Globus pallidus (tissue), 1 donor: ENCODE results near the gene CALU.

Source experiments
- DNase-seq: peaks from one replicate; pipeline ENCODE4 v3.0.0-alpha.2; 2015; ENCODE audit warnings: low spot score

Gene CALU

DNA sequence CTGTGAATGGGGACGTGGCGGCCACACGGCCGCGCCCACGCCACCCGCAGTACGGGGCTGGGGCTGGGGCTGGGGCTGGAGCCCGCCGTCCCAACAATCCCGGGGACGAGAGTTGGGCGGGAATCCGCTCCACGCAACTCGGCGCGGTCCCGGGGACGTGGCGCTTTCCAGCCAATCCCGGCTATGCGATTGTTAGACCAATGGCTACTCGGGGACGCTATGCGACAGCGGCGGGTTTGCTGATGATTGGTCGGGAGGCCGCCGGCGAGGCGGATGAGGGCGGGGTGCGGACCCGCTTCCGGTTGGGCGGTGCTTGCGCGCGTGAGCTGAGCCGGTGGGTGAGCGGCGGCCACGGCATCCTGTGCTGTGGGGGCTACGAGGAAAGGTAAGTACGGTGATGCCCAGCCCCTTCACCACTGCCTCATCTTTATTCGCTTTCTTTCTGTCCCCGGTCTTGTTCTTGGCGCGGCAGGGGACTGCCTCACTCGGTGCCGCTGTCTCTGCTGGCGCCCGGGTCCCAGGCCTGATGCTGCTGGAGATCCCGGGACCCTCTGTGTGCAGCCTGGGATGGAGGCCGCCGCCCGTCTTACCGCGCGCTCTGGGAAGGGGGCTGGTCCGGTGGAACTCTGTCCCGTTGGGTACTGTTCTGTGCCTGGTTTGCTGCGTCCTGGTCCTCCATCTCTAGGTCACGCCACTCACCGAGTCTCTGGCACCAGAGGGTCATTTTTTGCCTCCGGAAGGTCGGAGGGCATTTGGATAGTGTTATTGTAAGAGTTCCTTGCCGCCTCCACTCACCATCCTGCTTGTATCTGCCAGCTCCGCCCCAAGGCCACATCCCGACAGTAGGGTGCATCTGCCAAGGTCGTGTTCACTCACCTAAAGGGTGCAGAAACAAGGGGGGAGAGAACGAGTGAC lies at the start of gene CALU:
CALU (plus strand) TSS at position 312 of the 915 bp plus-strand sequence. CDS start 9,225 bp downstream, outside the sequence.
- DNase-seq: peak; percentile 93

DNA sequence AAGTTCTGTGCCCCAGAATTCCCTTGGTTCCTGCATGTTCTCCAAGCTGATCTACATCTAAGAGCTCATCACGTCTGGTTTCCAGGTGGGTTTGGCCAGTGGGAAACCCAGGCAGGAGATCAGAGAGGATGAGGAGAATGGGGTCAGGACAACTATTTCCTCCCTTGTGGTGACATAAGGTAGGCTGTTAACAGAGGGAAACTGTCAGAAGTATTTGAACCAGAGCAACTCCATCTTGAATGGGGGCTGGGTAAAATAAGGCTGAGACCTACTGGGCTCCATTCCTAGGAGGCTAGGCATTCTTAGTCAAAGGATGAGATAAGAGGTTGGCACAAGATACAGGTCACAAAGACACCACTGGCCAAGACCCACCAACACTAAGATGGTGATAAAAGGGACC lies 47.9 kb upstream of the CALU start:
- DNase-seq: no peak

DNA sequence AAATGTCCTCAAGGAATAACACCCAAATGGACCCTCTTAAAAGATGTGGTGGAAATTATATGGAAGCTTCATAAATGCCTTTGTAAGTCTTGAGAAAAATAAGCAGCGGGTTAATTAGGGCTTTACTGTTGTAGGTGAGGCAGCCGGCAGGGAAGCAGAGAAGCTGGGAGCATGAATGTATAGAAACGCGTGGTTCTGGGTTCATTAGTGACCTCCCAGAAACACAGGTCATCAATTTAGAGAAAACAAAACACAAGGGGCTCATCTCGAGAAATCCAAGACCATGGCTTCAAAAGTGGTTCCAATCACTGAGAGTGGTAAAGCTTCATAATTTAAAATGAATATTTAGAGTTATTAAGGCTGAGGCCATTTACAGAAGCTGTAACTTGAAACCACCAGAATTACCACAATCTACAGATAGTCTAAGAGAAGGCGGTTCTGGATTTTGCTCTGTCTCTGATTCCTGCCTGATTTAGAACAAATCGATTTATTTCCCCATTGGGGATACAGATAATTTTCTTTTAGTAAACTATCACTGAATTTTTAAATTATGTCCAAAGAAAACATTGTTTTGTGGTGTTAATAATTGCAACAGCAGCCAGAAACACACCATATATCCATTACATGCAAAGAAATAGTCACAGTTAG lies 46.4 kb upstream of the CALU start:
- DNase-seq: no peak

DNA sequence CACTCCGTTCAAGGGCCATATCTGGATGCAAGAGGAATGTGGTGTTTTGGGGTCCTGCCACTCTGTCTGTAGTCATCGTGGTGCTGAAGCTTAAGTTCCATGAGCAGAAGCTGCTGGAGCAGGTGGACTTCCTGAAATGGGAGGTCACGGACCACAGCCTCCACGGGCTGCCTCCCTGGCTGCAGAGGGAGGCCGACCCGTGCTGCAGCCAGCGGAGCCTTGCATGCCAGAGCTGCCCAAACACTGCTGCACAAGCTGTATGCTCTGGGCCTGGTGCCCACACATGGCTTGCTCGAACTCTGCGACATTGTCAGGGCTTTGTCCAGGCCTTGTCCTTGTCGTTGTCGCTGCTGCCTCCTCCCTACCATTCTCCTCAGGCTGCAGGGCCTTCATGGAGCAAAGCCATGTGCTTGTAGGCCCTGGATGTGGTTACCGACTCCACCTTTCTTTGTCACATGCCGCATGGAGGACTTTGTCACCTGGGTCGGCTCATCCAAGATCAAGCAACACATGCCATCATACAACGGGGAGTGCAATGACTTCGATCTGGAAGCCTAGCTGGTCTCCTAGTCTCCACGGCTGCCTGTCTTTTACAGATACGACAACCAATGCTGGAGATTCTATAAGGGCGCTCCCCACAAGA lies 45.7 kb upstream of the CALU start:
- no peak for DNase-seq

DNA sequence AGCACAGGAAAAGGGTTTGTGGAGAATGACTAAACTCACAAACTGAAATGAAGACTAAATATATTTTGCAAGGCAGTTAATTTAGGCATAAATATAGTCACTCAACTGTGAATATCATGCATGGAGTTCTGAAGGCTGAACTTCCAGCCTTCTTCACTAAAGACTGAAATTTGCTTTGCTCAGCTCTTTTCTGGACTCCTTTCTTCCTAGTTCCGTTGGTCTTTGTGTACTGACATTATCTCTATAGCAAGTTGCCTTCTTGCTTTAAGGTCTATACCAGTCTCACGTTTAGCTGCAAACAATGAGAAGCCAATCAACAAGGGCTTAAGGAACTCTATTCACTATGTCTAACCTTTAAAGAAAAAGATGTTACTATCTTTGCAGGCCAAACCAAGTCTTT lies 44.4 kb upstream of the CALU start:
- DNase-seq: no peak

DNA sequence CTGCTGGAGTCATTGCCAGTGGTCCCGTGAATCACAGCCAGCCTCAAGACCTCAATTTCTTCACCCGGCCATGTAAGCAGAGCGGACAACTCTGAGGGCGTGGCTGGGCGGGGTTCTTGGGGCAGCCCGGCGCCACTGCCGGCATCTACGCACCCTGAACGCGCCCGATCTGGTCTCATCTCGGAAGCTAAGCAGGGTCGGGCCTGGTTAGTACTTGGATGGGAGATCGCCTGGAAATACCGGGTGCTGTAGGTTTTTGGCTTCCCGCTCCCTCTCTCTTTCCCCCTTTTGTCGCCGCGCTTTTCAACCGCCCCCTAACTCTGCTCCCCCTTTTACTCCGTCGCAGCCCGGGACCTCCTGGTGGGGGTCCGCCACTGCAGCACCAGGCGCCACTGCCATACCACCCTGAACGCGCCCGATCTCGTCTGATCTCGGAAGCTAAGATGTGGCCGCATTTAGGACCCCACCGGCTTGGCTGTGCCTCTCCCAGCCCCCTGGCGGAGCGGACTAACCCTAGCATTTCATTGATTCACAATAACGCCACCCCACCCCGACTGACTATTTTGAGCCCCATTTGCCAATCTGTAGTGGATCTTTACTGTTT lies 41.8 kb upstream of the CALU start:
- no peak for DNase-seq

DNA sequence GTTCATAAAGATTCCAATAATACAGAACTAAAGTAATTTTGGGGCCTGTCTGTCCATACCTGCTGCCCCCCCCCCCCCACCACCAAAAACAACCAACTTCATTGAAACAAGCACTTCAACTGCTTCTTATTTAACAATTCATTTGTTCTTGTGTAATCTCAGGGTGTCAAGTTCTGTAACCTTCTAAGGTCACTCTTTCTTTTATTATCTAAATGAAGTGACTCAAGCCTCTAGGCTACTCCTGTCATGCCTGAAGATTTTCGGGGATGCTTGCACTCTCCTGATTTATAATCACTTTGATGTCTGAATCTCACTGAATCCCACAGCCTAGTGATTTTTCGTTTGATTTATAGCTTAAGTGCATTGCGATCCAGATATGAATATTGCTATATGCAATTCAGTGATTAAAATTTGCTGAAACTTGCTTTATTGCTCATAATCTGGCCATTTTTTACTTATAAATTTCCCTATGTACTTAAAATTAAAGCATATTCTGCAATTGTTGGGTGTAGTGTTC lies 39.9 kb upstream of the CALU start:
- DNase-seq: no peak

DNA sequence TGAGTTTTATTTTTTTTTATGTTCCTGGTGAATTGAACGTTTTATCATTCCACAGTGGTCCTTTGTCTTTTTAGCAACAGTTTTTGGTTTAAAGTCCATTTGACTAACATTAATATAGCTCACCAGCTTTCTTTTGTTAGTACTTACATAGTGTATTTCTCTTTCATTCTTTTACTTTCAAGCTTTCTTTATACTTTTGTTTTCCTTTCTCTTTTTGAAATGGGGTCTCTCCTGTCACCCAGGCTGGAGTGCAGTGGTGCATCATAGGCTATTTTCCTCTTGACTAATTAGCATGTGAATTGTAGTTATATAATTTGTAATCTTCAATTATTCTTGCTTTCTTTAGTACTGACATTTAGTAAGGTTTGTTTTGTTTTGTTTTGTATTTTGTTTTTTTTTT lies 39.3 kb upstream of the CALU start:
- no peak for DNase-seq

DNA sequence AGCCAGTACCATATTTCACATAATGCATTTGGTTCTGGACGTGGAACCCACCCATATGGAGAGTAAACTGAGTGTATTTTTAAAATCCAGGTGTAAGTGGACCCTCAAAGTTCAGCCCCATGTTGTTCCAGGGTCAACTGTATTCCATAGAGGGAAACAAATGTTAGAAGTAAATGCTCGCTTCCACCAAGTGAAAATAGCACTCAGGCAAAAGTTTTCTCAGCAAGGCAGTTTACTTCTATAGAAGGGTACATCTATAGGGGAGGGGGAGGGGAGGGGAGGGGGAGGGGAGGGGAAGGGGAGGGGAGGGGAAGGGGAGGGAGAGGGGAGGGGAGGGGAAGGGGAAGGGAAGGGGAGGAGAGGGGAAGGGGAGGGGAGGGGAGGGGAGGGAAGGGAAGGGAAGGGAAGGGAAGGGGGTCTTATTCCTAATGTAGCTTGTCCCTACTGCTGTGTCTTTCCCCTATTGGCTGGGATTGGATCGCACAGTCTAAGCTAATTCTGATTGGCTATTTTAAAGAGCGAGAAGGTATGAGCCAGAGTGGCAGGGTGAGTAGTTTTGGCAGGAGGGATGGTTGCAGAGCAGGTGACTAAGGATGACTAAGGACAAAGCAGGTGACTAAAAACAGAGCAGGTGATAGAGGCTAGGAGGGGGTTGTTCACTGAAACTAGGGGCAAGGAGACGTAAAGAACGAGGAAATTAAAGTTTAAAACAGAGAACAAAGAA lies 37.9 kb upstream of the CALU start:
- no peak for DNase-seq

DNA sequence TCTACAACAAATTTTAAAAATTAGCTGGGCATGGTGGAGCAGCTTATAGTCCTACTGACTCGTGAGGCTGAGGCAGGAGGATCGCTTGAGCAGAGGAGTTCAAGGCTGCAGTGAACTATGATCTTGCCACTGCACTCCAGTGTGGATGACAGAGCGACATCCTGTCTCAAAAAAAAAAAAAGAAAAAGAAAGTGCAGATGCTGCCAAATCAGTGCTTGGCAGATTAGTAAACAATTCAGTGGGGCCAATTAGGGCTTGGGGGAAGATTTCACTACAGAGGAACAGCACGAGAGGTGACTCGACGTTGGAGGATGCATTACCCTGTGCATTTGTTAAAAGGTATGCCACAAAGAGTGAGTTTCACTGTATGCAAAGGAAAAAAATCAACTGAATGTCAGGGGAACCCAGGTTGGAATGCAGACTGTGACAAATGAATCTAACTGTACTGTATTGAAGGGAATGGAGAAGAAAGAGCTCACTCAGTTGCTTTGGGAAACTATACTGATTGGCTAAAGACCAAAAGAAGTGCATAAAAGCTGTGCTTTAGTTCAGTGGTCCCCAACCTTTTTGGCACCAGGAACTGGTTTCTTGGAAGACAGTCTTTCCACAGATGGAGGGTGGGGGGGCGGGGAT lies 35.4 kb upstream of the CALU start:
- no peak for DNase-seq

DNA sequence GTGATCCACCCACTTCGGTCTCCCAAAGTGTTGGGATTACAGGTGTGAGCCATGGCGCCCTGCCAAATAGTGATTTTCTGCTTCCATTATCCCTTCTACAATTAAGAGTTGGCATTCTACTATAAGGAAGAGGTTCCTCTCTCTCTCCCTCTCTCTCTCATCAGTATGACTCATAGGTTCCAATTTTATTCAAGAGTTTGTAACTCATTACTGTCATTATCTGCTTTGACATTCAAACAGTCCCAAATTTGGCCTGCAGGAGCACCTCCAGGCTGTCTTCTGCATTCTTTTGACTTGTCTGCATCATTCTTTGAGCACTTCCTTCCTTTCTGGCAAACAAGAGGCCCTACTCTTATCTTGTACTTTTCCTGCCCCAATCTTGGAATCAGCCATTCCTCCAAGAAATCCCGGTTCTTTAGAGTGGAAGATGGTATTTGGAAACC lies 33.2 kb upstream of the CALU start:
- no peak for DNase-seq

DNA sequence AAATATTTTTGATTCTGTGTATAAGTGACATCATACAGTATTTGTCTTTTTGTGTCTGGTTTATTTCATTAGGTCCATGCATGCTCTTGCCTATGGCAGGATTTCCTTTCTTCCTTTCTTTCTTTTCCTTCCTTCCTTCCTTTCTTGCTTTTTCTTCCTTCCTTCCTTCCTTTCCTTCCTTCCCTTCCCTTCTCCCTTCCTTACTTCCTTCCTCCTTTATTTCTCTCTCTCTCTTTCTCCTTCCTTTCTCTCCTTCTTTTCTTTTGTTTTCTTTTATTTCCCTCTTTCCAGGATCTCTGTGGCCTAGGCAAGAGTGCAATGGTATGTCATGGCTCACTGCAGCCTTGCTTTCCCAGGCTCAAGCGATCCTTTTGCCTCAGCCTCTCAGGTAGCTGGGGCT lies 31.4 kb upstream of the CALU start:
- no peak for DNase-seq

DNA sequence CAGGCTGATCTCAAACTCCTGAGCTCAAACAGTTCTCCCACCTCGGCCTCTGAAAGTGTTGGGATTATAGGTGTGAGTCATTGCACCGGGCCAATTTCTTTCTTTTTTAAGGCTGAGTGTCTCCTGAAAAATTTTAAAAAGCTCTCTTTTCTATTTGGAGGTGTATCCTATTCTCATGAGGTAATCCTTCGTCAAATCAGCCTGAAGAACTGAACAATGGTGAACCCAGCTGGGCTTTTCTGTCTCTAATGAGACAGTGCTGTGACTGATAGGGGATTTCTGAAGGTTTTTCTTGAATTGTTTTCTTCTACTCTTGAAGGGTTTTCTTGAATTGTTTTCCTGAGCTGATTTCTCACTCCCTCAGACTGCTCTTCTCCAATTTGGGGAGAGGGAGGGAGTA lies 30.9 kb upstream of the CALU start:
- DNase-seq: no peak

DNA sequence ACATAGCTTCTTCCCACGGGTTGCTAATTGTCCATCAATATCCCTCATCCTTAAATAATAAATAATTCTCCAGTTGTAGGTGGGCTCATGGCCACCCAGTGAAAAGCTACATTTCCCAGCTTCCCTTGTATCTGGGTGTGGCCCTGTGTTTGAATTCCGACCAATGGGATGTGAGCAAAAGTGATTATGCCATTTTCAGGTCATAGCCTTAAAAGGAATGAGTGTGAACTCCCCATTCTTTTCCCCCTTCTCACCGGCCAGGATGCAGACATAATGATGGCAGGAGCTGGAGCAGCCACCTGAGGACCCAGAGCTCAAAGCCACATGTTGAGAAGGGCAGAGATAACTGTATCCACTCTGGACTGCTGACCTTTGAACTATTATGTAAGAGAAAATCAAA lies 30.3 kb upstream of the CALU start:
- no peak for DNase-seq

DNA sequence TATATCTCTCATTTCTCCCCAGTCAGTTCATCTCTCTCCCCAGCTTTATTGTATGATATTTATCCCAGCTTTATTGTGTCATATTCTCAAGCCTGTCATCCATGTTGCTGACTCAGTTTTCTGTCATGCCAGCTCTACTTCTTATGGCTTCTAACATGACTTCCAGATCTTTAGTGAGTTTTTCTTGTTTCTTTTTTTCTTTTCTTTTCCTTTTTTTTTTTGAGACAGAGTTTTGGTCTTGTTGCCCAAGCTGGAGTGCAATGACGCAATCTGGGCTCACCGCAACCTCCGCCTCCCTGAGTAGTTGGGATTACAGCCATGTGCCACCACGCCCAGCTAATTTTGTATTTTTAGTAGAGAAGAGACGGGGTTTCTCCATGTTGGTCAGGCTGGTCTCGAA lies 28.7 kb upstream of the CALU start:
- no peak for DNase-seq

DNA sequence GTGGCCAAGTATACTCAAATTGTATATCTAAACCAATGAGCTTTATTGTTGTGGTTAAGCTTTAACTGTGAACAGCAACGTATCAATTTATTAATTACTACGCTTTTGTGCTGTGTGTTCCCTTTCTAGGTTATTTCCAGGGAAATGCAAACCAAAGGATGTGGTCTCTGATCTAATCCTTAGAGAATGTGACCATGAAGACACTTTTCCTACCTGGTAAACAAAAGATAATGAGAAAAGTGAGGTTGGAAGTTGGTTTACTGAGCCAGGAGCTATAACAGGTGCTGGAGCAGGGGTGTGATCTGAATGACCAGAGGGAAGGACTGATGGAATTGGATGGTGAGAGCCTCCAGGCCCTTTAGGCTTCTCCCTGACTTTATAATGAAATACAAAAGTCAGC lies 25.4 kb upstream of the CALU start:
- no peak for DNase-seq

DNA sequence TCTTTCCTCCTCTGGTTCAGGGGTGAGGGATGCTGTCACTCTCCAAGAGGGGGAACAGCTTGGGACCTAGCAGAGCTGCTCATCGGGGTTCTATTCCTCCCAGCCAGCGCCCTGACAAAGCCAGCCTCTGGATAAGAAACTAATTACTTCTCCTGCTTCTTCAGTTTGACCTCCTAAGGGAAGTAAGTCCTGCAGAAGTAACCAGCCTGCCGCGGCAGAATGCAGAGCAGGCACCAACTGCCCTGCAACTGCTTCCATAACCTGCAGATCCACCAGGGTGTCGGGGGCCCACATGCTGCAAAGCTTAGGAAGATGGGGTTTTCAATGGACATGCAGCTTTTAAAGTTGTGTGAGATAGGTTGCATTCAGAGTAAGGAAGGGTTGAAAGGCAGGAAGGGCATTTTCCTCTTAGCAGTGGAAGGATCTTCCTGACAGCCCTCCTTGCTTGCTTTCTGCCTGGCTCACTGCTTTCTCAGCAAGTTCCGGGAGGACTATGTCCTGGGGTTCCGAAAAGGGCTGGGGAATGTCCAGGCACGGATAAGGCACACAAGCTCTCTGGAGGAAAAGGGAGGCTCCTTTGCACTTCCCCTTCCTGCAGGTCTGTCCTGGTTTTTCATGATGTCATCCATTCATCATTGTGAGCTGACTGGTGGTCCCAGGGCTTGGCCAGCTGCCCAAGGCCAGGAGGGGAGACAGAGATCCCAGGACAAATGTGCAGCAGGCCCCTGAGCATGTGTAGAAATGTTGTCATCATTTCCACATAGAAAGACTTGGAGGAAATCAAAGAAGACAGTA lies 24.3 kb upstream of the CALU start:
- no peak for DNase-seq

DNA sequence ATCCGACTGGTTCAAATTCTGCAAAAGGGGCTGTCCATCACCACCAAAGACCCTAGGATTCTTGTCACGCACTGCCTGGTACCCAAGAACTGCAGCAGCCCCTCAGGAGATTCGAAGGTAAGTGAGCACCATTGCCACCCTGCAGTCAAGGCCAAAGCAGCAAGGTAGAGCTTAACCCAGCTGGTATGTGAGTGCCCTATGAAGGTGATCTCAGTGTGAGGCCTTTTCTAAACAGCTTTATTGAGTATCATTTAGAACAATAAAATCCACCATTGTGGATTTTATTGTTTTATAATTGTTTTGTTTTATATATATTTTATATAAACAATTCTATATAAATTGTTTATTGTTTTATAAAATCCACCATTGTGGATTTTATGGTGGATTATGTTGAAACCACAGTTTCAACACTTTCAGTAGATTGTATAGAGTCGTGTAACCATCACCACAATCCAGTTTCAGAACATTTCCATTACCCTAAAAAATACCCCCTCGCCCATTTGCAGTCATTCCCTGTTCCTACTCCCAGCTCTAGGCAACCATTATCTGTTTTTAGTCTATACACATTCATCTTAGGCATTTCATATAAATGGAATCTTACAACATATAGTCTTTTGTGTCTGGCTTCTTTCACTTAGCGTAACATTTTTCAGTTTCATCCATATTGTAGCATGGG lies 20.1 kb upstream of the CALU start:
- DNase-seq: no peak

DNA sequence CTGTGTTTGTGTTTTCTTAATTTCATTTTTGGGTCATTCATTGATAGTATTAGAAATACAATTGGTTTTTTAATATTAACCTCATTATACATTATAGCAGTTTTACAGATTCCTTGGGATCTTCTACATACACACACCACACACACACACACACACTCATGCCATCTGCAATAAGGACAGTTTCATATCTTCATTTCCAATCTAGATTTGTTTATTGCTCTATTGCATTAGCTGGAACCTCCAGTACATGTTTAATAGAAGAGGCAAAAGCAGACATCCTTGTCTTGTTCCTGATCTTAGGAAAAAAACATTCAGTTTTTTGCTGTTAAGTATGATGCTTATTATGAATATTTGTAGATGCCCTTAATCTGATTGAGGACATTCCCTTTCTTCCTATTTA lies 17.8 kb upstream of the CALU start:
- DNase-seq: no peak

DNA sequence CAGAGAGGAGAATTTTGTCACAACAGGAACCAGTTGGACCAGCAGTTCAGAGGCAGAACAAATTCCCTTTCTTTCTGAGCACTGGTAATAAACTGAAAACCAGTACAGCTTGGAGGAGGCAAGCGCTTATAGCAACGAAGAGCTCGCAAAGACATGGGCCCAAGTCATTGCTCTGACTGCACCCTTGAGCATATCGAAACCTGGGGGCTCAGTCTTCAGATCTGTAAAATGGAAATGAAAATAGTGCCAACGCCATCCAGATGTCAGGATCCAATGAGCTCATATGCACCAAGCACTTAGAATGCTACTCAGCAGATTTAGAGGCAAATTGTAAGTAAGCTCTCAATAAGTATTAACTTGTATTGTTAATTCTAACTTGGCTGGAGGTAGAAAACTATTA lies 14.4 kb upstream of the CALU start:
- DNase-seq: no peak
